ENCODE measurements around the gene RNF2. TPM values are rescaled to one million over a fixed set of nuclear protein-coding genes. Genes with fewer than 3 reads are reported as not detected.

The RNF2 gene
- total and polyA plus RNA-seq, 7 donors: 6.0 to 17.1 (median 11.1) TPM

- H3K9me3 ChIP-seq: no peaks in the 10 kb centered on the region
- TF ChIP-seq POLR2AphosphoS5 (IDR thresholded peaks at IDR 0.05) (no peak), EP300 (IDR thresholded peaks at IDR 0.05) (no peak), POLR2A (IDR thresholded peaks at IDR 0.05) (no peak)
- TF ChIP-seq, protein P1, sequence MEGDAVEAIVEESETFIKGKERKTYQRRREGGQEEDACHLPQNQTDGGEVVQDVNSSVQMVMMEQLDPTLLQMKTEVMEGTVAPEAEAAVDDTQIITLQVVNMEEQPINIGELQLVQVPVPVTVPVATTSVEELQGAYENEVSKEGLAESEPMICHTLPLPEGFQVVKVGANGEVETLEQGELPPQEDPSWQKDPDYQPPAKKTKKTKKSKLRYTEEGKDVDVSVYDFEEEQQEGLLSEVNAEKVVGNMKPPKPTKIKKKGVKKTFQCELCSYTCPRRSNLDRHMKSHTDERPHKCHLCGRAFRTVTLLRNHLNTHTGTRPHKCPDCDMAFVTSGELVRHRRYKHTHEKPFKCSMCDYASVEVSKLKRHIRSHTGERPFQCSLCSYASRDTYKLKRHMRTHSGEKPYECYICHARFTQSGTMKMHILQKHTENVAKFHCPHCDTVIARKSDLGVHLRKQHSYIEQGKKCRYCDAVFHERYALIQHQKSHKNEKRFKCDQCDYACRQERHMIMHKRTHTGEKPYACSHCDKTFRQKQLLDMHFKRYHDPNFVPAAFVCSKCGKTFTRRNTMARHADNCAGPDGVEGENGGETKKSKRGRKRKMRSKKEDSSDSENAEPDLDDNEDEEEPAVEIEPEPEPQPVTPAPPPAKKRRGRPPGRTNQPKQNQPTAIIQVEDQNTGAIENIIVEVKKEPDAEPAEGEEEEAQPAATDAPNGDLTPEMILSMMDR (IDR thresholded peaks at IDR 0.05): no peak
- intact Hi-C loops (cut with DNase I): no loop called here
These were observed 23.0 kb downstream of the RNF2 start for GRCh38 chr1:185068341-185068740.

GRCh38 chr1:185069202-185069772, 23.9 kb downstream of the RNF2 start:
- H3K36me3 ChIP-seq: no peaks in the 10 kb centered on the region
- WGBS, 2 donors: 92 to 96% methylated on average over 4 of the region's 4 CpGs
- DNase-seq: no peak
- TF ChIP-seq POLR2A (IDR thresholded peaks at IDR 0.05) (no peak), POLR2AphosphoS5 (IDR thresholded peaks at IDR 0.05) (no peak), EP300 (IDR thresholded peaks at IDR 0.05) (no peak)
- TF ChIP-seq, protein P1 (IDR thresholded peaks at IDR 0.05): no peak
- intact Hi-C loops (cut with DNase I): no loop called here
- peaks cover 0 to 11% (median 4%) of the 10 kb centered on the region in 4 donors for H3K4me1 ChIP-seq
- H3K27ac ChIP-seq: no peak overlapping the region
- H3K9me3 ChIP-seq: no peaks in the 10 kb centered on the region
- H3K4me3 ChIP-seq: no peak overlapping the region
- H3K27me3 ChIP-seq: no peaks in the 10 kb centered on the region

More at GRCh38 chr1:185068341-185068740, 23.0 kb downstream of the RNF2 start:
- Histone ChIP-seq H3K4me3 (no peak overlapping the region), H3K27me3 (no peaks in the 10 kb centered on the region), H3K36me3 (no peaks in the 10 kb centered on the region), H3K4me1 (peaks cover 0 to 6% (median 2%) of the 10 kb centered on the region in 4 donors), H3K27ac (no peak overlapping the region)
- no peak for DNase-seq

GRCh38 chr1:185070051-185070450, 24.7 kb downstream of the RNF2 start:
- peaks cover 0 to 15% (median 5%) of the 10 kb centered on the region in 4 donors for H3K4me1 ChIP-seq
- H3K4me3 ChIP-seq: no peak overlapping the region
- TF ChIP-seq EP300 (IDR thresholded peaks at IDR 0.05) (no peak), POLR2A (IDR thresholded peaks at IDR 0.05) (no peak), POLR2AphosphoS5 (IDR thresholded peaks at IDR 0.05) (no peak)
- TF ChIP-seq, protein P1 (IDR thresholded peaks at IDR 0.05): no peak
- H3K27ac ChIP-seq: no peak overlapping the region
- intact Hi-C loops (cut with DNase I): no loop called here
- no peaks in the 10 kb centered on the region for H3K9me3 ChIP-seq
- no peaks in the 10 kb centered on the region for H3K27me3 ChIP-seq
- no peaks in the 10 kb centered on the region for H3K36me3 ChIP-seq
- DNase-seq: no peak

GRCh38 chr1:185073725-185074124, 28.4 kb downstream of the RNF2 start:
- Histone ChIP-seq H3K36me3 (no peaks in the 10 kb centered on the region), H3K27me3 (no peaks in the 10 kb centered on the region), H3K4me3 (no peak overlapping the region), H3K9me3 (no peaks in the 10 kb centered on the region), H3K27ac (no peak overlapping the region), H3K4me1 (peaks cover 0 to 10% (median 5%) of the 10 kb centered on the region in 4 donors)
- 94 to 96% methylated on average over 2 of the region's 2 CpGs for WGBS, 2 donors
- DNase-seq: no peak
- TF ChIP-seq POLR2AphosphoS5 (IDR thresholded peaks at IDR 0.05) (no peak), POLR2A (IDR thresholded peaks at IDR 0.05) (no peak), EP300 (IDR thresholded peaks at IDR 0.05) (no peak)
- TF ChIP-seq, protein P1 (IDR thresholded peaks at IDR 0.05): no peak
- intact Hi-C loops (cut with DNase I): no loop called here

DNA sequence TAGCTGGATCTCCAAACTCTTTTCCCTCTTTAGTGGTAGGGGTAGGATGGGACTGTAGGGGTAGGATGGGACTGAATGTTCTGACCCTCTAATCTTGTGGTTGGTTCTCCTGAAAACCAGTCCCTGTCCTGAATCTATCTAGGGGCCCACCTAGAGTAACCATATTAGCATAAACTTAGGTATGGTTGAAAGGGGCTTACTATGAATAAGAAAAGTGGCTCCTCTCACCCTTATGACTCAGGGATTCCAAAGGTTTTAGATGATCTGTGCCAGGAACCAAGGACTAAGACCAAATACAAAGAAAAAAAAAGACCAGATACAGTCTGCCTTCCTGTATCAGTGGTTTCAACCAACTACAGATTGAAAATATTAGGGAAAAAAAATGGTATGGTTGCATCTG, 28.9 kb downstream of the RNF2 start:
- no peaks in the 10 kb centered on the region for H3K9me3 ChIP-seq
- H3K27me3 ChIP-seq: no peaks in the 10 kb centered on the region
- no peak overlapping the region for H3K4me3 ChIP-seq
- TF ChIP-seq EP300 (IDR thresholded peaks at IDR 0.05) (no peak), POLR2AphosphoS5 (IDR thresholded peaks at IDR 0.05) (no peak), POLR2A (IDR thresholded peaks at IDR 0.05) (no peak)
- TF ChIP-seq, protein P1 (IDR thresholded peaks at IDR 0.05): no peak
- peaks cover 0 to 10% (median 5%) of the 10 kb centered on the region in 4 donors for H3K4me1 ChIP-seq
- intact Hi-C loops (cut with DNase I): no loop called here
- no peaks in the 10 kb centered on the region for H3K36me3 ChIP-seq
- no peak for DNase-seq
- H3K27ac ChIP-seq: no peak overlapping the region

Data from sigmoid colon (tissue), 7 donors.